GM21619 (cell line): Measurements from ENCODE around the gene PNPLA4.
A peak's percentile ranks its signal among the peaks of the same experiment; 100 is the strongest.

Experiments used
- ATAC-seq: cut with Tn5 transposase; IDR thresholded peaks from one replicate; pipeline ENCODE4 v1.9.1; 2021; ENCODE audit not compliant: unreplicated experiment

Gene PNPLA4, protein sequence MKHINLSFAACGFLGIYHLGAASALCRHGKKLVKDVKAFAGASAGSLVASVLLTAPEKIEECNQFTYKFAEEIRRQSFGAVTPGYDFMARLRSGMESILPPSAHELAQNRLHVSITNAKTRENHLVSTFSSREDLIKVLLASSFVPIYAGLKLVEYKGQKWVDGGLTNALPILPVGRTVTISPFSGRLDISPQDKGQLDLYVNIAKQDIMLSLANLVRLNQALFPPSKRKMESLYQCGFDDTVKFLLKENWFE

DNA sequence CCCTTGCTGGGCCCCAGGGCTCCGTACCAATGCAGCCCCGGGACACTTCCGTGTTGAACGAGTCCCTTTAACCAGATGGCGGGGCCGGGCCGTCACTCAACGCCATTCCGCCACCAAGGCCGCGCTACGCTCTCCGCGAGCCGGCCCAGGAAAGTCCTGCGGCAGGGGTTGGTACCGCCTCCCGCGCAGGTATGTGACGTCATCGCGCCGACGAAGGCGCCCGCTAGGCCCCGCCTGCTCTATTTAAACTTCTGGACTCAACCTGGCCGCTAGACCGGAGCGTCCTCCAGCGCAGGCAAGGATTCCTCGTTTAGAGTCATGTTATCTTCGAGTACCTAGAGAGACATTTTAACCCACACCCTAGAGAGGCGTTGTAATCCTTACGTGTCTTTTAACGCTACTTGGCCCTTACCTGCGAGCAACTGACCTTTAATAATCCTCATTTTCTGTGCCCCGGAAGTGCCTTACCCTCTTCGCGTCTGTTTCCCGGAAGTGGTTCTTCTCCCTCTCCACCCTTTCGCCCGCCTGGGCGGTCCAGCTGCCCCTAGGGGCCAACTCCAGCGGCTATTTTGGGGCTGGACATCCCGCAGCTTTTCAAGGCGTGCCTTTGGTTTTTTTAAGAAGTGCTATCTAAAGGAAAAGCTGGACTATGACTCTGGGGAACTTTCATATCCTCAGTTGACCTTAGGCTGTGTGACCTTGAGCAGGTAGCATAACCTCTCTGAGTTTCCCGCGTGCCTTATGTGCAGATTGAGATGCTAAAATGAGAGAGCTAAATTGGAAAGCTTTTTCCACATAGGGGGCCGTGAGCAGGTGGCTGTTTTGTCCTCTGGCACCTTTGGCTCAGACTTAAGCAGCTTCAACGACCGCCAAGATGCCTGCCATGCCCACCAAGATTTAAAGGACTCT, at the start of gene PNPLA4:
Gene PNPLA4, minus strand, starts transcription at position 155 of the 909 bp plus-strand sequence. CDS start 1,294 bp downstream, outside the sequence.
- peak; percentile 92 for ATAC-seq

- no peak for ATAC-seq
Observed at GRCh38 chrX:7972586-7972985, 45.4 kb upstream of the PNPLA4 start.

DNA sequence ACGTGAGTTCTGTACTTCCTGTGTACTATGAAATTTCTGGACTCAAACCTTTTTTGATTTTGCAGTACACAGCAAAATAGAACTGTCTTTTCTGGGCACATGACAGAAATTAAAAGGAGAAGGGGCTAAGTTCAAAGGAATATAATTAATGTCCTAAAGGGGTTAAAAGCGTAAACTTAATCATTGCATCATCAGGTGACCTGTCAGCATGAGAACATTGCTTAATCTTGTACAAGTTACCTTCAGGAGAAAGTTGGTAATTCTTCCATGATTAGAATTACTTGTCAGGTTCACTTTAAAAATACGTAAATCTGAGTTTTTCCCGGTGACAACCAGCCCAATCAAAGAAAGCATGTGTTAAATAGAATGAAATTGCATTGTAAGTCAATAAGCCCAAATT, 43.2 kb upstream of the PNPLA4 start:
- ATAC-seq: no peak

DNA sequence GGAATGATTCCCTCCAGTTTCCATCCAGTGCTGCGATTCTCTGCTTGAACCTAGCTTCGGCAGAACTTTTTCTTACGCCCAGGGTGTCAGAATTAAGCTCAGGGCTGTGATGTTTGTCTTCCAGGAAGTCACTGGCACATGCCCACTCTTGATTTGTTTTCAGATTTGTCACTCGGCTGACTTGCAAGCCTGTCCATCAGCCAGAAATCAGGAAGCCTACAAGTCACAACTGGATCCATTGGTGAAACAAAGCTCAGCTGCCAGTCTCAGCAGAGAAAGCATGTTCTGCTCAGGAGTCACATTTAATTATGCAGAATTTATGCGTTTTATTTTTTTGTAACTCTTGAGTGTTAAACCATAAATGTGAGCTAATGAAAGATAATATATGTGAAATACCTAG, 38.2 kb upstream of the PNPLA4 start:
- ATAC-seq: no peak

DNA sequence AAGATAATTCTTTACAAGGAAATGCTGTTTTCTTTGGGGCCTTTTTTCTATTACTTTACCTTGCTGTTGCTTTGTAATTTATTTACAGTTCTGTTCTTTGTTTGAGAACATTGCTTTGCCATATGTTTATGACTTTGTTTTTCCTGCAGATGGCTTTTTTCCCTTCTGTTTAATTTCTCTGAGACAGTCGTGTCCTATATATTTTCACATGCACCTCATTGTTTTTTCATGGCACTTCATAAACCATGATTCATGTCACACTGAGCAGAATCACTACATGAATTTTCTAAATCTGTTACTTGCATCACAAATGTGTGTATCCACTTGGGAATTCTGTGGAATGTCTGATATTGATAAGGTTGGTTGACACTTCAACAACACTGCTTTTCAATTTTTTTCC, 33.0 kb upstream of the PNPLA4 start:
- ATAC-seq: no peak

- ATAC-seq: no peak
Observed at GRCh38 chrX:7953446-7953845, 26.2 kb upstream of the PNPLA4 start.

- ATAC-seq: peak; percentile 99
Observed at GRCh38 chrX:7950865-7951264, 23.7 kb upstream of the PNPLA4 start.

- ATAC-seq: no peak
Observed at GRCh38 chrX:7948483-7948882, 21.3 kb upstream of the PNPLA4 start.

DNA sequence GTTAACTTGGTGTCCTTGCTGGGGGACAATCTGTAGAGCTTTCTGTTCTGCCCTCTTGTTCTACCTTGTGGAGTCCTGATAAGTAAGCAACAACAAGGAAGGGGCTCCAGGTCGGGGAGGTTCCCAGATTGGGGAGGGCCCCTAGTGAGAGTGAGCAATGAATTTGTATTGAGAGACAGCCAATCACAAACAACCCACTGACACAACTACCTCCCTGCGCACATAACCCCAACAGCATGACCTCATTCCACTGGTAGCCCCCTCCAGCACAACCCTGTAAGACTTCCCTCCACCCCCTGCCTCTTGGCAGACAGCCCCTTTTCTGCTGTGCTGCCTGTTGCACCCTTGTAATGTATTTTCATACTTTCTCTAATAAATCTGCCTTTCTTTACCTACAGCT, 19.7 kb upstream of the PNPLA4 start:
- no peak for ATAC-seq

- no peak for ATAC-seq
Observed at GRCh38 chrX:7943600-7944245, 16.5 kb upstream of the PNPLA4 start.

GRCh38 chrX:7941390-7942042, 14.3 kb upstream of the PNPLA4 start:
- no peak for ATAC-seq

- ATAC-seq: no peak
Observed at GRCh38 chrX:7934026-7934425, 6.8 kb upstream of the PNPLA4 start.

DNA sequence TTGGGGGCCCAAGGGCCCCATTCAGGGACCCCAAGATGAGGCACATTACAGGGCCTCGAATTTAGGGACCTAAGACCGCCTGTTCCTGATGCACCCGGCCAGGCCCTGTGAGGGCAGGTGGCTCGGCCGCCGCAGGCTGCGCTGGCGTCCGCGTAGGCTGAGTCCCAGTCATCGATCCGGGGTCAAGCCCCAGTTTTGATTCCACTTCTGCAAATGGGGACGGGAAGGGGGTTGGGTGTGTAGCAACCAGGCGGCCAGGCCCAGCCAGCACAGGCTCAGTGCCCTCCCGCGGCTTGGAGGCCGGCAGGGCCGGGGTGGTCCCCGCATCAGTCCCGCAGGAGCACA, 327 bp downstream of the PNPLA4 start:
- no peak for ATAC-seq

DNA sequence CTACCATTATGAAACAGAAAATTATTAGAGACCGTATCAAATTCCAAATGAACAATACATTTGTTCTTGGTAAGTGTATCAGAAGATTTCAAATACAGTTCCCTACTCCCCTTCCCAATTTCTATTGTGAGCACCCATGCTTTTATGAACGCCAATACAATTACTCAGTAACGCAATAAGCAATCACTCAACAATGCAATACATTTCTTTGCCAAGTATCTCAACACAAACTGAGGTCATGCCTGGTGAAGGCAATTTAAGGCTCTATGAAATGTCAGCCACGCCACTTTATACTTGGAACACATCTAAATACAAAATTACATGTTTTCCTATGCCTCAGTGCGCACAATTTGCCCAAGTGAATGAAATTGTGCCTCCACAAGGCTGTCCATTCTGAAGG, 712 bp downstream of the PNPLA4 start:
- no peak for ATAC-seq

DNA sequence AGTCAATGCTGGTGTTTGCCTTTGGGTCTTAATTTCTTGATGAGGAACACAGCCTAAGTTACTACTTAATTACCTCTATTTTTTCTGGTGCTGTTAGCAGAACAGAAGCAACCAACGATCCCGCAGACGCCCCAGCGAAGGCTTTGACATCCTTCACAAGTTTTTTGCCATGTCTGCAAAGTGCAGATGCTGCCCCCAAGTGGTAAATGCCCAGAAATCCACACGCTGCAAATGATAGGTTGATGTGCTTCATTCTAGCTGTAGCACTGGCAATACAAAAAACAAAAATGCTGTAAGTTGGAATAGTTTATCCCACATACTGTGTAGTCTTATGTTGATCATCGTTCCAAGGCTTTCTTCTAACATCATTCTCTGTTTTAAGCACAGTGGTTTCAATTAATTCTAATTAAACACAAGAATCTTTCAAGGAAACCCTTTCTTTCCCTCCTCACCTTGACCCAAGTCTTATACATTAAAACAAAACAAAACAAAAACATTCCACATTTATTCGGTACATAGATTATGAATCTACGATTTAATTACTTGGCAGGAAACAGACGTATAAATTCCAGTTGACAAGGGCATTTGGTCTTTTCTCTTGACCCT, 1.2 kb downstream of the PNPLA4 start:
- ATAC-seq: peak; percentile 30

DNA sequence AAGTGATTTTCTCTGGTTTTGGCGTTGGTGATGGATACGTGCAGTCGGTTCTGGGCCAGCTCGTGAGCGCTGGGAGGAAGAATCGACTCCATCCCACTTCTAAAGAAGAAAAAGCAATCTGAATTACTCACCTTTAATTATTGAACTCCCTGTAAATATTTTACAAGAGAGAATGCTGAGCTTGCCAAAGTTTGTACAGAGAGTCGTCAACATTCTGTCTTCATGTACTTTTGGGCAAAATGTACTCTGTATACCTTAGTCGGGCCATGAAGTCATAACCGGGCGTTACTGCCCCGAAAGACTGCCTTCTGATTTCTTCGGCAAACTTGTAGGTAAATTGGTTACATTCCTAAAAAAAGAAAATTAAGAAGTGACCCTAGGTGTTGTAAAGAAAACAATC, 5.5 kb downstream of the PNPLA4 start:
- ATAC-seq: no peak

- ATAC-seq: no peak
Observed at GRCh38 chrX:7908821-7909220, 18.4 kb downstream of the PNPLA4 start.

GRCh38 chrX:7904562-7904961, 22.7 kb downstream of the PNPLA4 start:
- no peak for ATAC-seq

DNA sequence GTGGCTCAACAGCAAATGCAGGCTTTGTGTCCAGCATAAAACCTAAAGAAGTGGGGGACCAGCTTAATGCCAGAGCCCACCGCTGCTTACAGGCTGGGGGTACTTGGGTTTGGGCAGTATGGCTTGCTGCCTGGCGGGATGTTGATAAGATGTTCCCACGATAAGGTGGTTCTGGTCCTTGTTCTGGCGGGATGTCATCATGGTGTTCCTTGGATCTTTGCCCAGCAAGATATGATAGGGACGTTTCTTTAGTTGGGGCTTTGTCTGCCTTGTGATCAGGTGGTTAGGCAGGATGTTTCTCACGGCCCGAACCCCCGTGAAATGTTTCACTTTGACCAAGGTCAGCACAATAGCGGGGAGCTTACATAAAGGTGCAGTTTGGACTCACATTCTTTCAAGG, 35.3 kb downstream of the PNPLA4 start:
- no peak for ATAC-seq

DNA sequence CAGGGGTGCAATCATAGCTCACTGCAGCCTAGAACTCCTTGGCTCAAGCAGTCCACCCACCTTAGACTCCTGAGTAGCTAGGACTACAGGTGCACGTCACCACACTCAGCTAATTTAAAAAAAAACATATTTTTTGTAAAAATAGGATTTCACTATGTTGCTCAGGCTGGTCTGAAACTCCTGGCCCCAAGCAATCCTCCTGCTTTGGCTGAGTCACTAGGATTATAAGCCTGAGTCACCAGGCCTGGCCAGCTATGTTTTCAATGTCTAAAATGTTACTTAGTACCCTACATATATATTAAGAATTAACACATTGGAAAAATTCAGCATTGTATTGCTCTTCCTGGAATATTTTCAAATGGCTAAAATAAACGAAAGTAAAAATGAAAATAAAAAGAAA, 37.5 kb downstream of the PNPLA4 start:
- no peak for ATAC-seq

GRCh38 chrX:7889135-7889534, 38.1 kb downstream of the PNPLA4 start:
- no peak for ATAC-seq
